A204.1 (cell line): Measurements from ENCODE around the gene SECISBP2L.
A peak's percentile ranks its signal among the peaks of the same experiment; 100 is the strongest.
"Not testable (repeated sequence)": the region's sequence is repeated elsewhere in the genome, so short reads cannot be mapped to it uniquely, and the experiment has no call there.

Experiments
- FAIRE-seq: peaks from 2 replicates; lab custom pipeline; 2012; peaks lifted over from hg19 to GRCh38; lab: Jason Lieb, UNC

SECISBP2L gene, protein sequence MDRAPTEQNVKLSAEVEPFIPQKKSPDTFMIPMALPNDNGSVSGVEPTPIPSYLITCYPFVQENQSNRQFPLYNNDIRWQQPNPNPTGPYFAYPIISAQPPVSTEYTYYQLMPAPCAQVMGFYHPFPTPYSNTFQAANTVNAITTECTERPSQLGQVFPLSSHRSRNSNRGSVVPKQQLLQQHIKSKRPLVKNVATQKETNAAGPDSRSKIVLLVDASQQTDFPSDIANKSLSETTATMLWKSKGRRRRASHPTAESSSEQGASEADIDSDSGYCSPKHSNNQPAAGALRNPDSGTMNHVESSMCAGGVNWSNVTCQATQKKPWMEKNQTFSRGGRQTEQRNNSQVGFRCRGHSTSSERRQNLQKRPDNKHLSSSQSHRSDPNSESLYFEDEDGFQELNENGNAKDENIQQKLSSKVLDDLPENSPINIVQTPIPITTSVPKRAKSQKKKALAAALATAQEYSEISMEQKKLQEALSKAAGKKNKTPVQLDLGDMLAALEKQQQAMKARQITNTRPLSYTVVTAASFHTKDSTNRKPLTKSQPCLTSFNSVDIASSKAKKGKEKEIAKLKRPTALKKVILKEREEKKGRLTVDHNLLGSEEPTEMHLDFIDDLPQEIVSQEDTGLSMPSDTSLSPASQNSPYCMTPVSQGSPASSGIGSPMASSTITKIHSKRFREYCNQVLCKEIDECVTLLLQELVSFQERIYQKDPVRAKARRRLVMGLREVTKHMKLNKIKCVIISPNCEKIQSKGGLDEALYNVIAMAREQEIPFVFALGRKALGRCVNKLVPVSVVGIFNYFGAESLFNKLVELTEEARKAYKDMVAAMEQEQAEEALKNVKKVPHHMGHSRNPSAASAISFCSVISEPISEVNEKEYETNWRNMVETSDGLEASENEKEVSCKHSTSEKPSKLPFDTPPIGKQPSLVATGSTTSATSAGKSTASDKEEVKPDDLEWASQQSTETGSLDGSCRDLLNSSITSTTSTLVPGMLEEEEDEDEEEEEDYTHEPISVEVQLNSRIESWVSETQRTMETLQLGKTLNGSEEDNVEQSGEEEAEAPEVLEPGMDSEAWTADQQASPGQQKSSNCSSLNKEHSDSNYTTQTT

DNA sequence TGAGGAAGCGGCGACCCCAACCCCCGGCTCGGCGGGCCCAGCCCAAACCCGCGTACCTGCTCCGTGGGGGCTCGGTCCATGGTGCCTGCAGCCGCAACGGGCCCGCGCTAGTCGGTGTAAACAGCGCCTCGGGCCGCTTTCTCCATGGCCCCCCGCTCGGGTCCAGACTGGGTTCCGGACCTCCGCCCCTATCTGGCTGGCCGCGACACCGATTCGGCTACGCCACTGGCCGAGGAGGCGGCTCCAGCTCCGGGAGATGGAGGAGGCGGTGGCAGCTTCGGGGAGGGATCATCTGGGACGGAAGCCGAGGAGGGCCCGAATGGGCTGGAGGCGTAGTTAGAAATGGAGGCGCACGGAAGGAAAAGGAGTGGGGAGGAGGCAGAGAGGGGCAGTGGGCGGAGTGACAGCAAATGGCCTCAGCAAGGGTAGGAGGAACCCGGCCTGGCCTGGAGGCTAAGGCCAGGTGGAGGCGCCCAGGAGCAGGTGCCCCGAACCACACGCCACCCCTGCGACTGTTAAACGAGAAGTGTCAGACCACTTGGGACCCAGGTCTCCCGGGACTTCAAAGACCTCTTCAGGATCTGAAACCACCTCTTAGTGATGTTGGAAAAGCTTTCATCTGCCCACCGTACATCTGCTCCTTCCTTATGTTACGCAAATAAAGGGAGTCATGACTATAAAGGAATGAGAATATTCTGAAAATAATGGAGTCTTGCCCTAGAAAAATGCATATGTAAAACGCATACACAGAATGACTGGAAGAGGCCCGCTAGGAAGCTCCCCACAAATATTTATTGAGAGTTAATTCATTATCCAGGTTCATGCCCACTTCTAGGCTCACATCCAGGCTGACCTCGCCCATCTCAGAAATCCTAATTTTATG, at the start of gene SECISBP2L:
SECISBP2L (minus strand) TSS at position 227 of the 883 bp plus-strand sequence; CDS start at position 80, 147 bp downstream.
- peak; percentile 65 for FAIRE-seq

DNA sequence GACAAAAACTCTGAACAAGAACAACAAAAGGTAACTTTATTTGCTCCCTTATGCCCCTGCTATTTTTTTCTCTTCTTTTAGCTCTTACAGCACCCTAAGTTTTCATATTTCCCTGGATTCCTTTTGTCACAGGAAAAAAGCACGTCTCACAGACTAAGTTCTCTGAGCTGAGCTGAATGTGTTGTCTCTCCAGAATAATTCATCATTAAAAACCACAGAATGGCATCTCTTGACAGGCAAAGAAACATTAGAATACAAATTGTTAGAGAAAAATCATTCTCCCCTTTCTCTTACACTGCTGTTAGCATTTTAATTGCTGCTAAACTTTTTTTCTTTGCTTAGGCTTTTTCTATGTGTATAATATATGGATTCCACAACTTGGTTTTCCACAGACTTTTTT, 48.7 kb upstream of the SECISBP2L start:
- FAIRE-seq = no peak

DNA sequence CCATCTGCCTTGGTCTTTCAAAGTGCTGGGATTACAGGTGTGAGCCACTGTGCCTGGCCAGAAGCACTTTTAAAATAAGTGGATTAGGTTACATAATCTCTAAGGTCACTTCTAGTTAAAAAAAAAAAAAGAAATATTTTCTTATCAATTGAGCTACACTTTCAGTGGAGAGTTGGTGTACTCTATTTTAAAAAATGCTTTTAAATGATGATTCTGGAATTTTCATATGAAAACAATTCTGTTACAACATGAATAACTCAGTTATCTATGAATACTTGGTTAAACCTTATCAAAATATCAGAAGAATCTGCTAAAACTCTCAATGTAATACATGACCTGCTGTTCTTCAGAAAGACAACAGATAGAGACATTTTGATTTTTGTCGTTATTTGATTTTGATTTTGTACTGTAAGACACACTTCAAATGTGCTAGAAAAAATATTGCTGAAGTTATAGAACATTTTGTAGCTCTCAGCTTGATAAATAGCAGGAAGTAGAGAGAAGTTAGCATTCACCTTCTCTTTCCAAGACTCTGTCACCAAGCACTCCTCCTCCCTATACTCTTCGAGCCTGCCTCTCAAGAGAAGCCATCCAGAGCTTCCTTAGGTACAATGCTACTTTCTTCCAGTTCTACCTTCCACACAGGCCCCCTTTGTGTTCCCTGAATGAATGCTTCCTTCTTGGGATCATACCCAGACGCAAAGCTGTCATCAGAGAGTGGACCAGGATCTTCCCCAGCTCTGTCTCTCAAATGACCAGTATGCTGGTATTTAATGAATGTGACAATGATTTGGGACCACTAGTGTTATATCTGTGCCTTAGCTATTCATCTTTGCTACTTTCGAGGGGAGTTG, 47.2 kb upstream of the SECISBP2L start:
- no peak for FAIRE-seq

DNA sequence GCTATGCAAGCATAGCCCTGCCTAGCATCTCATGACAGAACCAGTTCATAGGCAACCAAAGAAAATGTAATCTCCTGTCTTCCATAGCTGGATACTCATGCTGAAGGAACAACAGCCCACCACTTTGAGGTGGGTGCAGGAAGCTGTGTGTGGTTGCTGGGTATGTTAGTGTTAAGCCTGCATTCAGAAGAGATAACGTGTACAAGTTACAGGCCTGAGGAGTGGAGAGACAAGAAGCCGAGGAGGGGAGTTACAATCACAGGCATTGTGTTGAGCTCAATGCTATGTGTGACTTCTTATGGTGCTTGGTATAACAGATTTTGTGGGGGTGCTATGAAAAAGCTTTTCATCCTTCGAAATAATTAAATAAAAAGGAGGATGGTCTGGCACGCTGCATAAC, 42.8 kb upstream of the SECISBP2L start:
- FAIRE-seq = no peak

DNA sequence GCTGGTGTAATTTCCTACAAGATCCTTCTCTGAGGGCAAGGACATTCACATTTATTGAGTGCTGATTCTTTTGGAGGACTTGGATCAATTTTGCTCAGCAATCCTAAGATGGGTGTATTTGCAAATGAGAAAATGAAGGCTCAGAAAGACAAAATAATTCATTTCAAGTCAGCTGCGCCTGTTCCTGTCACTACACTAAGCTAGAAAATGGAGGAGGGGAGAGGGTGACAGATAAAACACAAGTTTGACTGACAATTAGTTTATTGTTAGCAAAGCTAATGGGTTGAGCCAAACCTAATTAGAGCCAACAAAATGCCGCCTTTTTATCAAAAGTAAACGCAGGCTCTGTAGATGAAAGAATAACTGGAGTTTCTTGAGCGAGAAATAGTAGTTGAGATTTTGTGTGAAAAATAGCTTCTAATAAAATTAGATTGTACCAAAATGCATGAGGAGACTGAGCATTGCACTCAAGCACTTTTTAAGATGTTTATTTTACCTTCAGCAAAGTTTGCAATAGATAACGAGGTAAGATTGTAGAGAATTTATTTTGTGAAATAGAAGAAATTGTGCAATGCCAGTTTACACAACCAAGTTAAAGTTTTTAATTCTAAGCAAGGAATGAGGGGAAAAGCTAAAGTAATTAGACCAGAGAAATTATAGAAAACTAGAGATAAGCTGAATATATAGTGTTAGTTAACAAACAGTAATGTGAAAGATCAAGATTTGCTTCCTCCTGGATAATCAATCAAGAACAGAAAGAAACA, 39.6 kb upstream of the SECISBP2L start:
- FAIRE-seq = no peak

DNA sequence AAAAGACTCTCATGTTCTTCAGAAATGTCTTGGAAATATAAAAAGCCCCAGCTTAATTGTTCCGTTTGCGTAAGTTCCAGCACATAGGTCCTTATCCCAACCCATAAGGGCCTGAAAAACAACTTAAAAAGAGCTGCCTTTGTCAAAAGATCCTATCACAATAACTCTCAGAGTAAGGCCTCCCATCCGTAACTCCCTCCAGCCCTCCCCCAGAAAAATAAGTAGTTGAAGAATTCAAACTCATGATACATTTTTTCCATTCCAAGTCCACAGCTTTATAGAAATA, 38.0 kb upstream of the SECISBP2L start:
- no peak for FAIRE-seq

DNA sequence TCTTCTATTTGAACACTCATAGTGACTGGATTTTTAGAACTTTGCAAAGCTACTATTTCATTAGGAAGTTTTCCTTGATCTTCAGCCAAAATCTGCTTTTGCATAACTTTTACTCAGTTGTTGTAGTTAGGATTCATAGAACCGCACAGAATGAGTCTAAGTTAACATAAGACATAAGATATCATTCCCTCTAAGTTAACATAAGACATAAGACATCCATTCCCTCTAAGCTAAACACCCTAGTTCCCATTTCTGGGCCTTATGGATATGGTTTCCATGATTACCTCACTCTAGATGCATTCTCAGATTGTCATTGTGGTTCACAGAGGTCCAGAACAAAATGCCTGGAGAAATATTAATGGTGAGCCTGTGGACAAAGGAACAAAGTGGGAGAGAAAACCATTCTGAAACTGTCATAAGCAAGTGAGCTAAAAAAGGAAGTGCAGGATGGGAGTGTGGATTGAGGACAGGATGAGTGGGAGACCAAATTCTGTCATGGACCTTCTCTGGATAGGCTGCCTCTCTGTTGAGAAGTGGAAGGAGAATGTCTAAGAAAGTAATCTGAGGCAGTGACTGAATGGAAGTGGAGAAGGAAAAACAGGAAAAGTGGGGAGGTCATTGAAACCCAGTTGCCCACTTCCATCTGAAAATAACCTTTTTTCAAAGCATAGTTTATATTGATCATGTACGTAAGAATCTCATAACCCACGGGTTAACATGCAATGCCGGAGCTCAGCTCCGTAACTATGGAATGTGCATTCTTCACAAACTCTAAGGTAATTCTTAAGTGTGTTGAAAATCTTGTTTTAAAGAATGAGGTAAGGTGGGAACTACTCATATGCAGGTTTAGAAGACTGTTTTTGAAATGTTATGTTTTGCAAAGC, 37.4 kb upstream of the SECISBP2L start:
- no peak for FAIRE-seq

DNA sequence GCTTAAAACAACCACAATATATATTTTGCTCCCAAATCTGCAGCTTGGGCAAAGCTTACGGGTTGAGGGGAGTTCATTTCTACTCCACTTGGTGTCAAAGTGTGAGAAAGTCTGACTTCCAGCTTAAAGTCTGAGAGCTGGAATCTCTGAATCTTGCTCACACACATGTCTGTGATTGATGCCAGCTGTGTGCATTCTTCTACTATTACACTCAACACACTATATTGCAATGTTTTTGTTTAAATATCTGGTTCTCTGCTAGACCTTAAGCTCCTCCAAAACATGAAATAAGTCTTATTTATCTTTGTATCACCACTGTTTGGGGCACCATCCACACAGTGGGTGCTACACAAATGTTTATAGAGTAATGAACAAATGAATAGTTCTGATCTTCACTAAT, 36.7 kb upstream of the SECISBP2L start:
- no peak for FAIRE-seq

DNA sequence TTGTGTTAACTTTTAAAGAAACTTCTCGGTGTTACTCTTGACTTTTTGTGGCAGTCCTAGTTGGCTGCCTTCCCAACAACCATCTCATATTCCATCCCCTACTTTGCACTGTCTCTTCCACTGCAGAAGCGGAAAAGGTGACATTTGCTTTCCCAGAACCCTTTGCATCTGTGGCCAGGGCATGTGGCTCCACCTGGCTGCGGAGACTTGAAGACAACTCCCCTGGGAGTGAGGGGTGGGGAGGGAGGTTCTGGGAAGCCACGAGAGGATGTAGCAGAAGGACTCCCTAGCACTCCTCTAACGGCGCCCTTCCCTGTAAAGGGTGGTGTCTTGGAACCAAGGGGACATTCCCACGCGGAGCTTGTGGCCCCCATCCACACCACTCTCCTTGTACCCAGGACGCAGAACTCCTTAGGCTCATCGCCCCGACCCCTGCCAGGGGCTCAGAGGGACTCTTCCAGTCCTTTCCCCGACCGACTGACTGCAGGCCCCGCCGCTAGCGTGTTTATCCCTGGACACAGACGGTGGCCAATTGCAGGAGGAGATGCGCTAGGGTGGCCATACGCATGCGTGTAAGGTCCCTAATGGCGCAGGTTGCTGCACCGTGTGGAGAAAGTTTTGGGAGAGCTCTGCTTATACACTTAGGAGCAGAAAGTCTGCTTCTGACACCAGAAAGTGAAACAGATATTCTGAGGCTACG, 33.2 kb upstream of the SECISBP2L start:
- no peak for FAIRE-seq

DNA sequence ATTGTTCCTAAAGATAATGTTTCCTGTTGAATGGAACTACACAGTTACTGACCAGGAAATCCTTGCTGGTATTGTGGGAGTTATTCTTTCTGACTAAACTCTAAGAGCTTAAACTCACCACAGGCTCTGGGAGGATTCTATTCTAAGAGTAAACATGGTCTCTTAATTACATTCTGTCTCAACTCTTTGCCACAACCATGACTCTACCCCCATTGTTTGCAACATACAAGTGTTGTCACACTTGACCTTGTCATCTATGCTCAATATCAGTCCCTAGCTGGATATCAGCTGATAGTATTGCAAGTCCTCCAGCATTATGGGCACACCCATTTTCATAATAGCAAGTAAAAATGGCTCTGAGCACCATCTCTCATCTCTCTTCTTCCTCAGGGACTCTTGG, 29.6 kb upstream of the SECISBP2L start:
- FAIRE-seq = no peak

DNA sequence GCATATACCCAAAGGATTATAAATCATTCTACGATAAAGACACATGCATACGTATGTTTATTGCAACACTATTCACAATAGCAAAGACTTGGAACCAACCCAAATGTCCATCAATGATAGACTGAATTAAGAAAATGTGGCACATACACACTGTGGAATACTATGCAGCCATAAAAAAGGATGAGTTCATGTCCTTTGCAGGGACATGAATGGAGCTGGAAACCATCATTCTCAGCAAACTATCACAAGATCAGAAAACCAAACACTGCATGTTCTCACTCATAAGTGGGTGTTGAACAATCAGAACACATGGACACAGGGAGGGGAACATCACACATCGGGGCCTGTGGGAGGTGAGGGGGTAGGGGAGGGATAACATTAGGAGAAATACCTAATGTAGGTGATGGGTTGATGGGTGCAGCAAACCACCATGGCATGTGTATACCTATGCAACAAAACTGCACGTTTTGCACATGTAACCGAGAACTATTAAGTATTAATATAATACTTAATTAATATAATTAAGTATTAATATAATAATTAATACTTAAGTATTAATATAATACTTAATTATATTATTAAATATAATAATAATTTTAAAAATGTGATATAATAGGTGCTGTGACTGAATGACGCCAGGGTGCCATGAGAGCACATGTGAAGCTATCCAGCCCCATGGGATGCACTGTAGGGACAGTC, 28.5 kb upstream of the SECISBP2L start:
- FAIRE-seq = not testable (repeated sequence)

DNA sequence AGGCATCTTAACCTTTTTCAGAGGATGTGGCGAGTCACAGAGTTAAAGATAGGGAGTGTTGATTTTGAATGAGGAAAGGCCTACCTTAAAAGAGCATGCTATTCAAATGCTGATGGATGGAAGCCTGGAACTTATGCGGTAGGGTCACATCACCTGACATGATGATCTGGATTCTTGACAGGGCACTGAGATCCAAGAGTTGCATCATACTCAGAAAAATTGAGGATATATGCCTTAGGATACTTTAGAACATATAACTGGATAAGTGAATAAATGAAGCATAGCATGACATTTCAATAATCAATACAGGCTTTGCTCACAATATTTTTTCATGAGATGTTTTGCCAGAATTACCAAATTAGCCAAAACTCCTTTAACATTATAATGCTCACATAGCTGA, 20.1 kb upstream of the SECISBP2L start:
- no peak for FAIRE-seq

DNA sequence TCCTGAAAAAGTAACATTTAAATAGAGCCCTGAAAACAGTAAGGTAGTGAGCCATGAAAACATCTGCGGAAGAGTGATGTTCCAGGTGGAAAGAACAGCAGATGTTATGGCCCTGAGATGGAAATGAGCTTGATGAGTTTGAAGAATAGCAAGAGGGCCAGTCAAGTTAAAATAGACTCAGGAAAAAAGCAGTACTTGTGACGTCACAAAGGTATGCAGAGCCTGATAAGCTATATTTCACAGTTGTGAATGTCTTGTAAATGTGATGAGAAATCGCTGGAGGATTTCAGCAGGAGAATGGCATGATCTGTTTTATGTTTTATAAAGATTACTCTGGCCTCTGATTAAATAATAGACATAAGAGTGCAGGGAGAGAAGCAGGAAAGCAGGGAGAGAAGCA, 18.6 kb upstream of the SECISBP2L start:
- no peak for FAIRE-seq

DNA sequence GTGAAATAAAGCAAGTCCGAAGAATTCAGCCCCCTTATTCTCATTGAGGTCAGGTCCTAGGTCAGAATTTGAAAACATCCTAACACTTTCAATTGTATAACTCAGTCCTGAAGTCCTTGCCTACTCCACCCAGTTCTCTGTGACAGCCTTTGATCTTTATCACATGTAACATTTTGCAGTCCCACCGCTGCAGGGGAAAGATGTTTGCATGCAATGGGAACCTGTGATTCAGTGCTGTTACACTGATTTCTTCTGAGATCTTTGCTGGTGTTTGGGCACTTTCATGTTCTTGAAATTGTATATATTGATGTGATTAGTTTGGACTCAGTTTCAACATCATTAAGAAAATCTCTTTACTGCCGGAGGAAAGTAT, 18.0 kb upstream of the SECISBP2L start:
- no peak for FAIRE-seq

DNA sequence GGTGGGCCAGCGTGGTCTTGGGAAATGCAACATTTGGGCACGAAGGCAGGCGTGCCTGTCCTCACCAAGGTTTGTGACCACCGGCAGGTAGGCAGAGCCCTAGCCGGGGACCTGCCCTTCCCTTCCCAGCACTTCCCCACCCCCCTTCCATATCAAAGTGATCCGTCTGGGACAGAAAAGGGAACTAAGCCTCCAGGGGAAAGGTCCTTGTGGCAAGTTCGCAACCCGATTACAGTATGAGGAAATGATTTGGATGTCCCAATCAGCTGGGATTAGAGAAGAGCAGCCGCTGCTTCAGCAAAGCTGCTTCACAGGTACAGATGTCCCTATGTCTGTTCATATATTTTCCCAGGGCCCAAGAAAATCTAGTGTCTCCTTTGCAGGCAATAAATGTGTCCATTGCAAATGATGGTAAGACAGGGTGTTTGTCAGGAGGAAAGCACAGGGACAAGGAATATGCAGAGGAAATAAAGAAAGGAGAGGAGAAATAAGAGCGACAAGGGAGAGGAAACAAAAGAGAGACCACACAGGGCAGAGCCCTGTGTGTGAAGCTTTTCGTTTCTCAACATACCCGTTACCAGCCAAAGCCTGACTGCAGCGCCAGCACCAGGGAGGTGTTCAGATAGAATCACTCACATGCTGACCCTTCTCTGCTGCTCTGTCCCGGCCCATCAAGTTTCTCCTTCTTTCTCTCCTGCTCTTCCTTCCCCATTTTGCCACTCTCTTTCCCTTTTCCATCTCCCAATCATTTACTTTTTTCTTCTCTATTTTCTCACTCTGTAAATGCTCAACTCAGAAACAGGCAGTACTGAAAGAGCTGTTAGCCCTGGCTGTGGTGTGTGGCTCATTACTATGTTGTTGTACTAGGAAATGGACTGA, 17.4 kb upstream of the SECISBP2L start:
- FAIRE-seq = no peak

DNA sequence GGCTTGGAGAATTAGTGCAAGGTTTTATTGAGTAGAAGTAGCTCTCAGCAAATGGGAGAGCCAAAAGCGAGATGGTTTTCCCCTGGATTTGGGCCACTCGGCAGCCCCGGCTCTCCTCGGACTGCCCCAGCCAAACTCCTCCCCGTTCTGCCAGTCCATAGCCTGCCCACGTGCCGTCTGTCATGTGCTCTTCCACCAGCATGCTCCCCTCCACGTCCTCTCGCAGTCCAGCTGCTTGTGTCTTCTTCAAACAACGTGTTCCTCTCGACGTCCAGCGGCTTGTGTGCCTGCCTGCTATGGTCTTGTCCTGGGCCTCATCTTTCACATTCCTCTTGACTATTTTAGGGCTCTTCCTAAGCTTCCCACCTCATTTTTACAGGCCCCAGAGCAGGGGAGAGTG, 16.7 kb upstream of the SECISBP2L start:
- no peak for FAIRE-seq
